ENCODE data around the gene PKP1. TPM values are rescaled to one million over a fixed set of nuclear protein-coding genes. Genes with fewer than 3 reads are reported as not detected.

PKP1 gene
- total and polyA plus RNA-seq, 2 donors (not counting 3 experiments of a cell fraction or from before 2014, with no cell fraction given) = 0.01 TPM; not detected in 1

- no peak for DNase-seq (ENCODE audit: low read depth, low spot score)
- no peaks in the 10 kb centered on the region for H4K20me1 ChIP-seq (replicated peaks; ENCODE audit: control insufficient read depth, extremely low read depth, insufficient read depth, low read length)
- H3K27ac ChIP-seq (ENCODE audit: insufficient read depth, low read depth, low read length) = no peak overlapping the region
- no peak overlapping the region for H3K4me3 ChIP-seq (replicated peaks in 1 of 3; ENCODE audit: insufficient read depth in 1 of 3, low read depth in 1 of 3, low read length in 3 of 3)
- no peaks in the 10 kb centered on the region for H3K9me1 ChIP-seq (replicated peaks; ENCODE audit: control insufficient read depth, extremely low read depth, insufficient read depth, low read length)
- H3K27me3 ChIP-seq (ENCODE audit: control insufficient read depth in 2 of 2, insufficient read depth in 2 of 2, low read length in 2 of 2) = peaks cover 10 to 32% of the 10 kb centered on the region in 2 experiments
- no peak for FAIRE-seq
- intact Hi-C loops (cut with micrococcal nuclease) (no loop called here), dilution Hi-C loops (cut with MboI; ENCODE audit: extremely low pct_ligation_motif_present, low sequenced_read_pairs) (no loop called here)
- POLR2A ChIA-PET = no interaction called here
- no peak overlapping the region for H2AFZ ChIP-seq (ENCODE audit: low read depth, low read length)
- no peak overlapping the region for H3K9ac ChIP-seq (replicated peaks; ENCODE audit: extremely low read depth, insufficient read depth, low read length)
- H3K9me3 ChIP-seq (replicated peaks; ENCODE audit: control insufficient read depth, insufficient read depth, low read length) = no peaks in the 10 kb centered on the region
- H3K4me2 ChIP-seq (ENCODE audit: insufficient read depth, low read length) = no peak overlapping the region
- H3K79me2 ChIP-seq (ENCODE audit: control insufficient read depth, insufficient read depth, low read length) = no peaks in the 10 kb centered on the region
- no TSS peak for BruUV-seq (replicated peaks)
- no peaks in the 10 kb centered on the region for H3K4me1 ChIP-seq (ENCODE audit: control insufficient read depth, extremely low read depth, insufficient read depth, low read length)
- no peaks in the 10 kb centered on the region for H3K36me3 ChIP-seq (ENCODE audit: control insufficient read depth in 2 of 2, extremely low read depth in 1 of 2, insufficient read depth in 2 of 2, low read length in 2 of 2)
- CTCF ChIA-PET = interaction anchor here (1.8 kb wide), 1 partner anchor 26 kb away, joined by 5 read pairs; no protein-coding TSS in a partner anchor
- TF ChIP-seq MYC (IDR thresholded peaks at IDR 0.05; ENCODE audit: low read depth, low read length) (no peak), GATA2 (IDR thresholded peaks at IDR 0.05; ENCODE audit: insufficient read depth, insufficient read length, low read depth, low read length) (no peak), FOS (IDR thresholded peaks at IDR 0.05; ENCODE audit: borderline replicate concordance, insufficient read depth, low read length) (no peak), EZH2 (IDR thresholded peaks at IDR 0.05; ENCODE audit: borderline replicate concordance, low read depth, low read length, severe bottlenecking) (no peak), POLR2A (IDR thresholded peaks at IDR 0.05; ENCODE audit: low read depth, low read length) (no peak), CTCF (IDR thresholded peaks at IDR 0.05; ENCODE audit: extremely low read depth in 1 of 2, insufficient read depth in 1 of 2, low read depth in 1 of 2, low read length in 2 of 2) (no peak), JUN (IDR thresholded peaks at IDR 0.05; ENCODE audit: borderline replicate concordance, insufficient read depth, insufficient read length, low read depth) (no peak), MAX (IDR thresholded peaks at IDR 0.05; ENCODE audit: insufficient read depth, insufficient read length) (no peak), POLR2AphosphoS5 (IDR thresholded peaks at IDR 0.05; ENCODE audit: insufficient read depth, low read depth, low read length) (no peak)
These were observed 34.4 kb upstream of the PKP1 start for GRCh38 chr1:201248721-201249559.
